H9 (cell line): Measurements from ENCODE around the gene MRPS5. TPM values are rescaled to one million over a fixed set of nuclear protein-coding genes. Genes with fewer than 3 reads are reported as not detected.

Source experiments
- DNase-seq: peaks from one replicate; pipeline ENCODE4 v3.0.0-alpha.2; 2017
- H2AFZ ChIP-seq: one replicate; pipeline ENCODE4 v1.6.1; 2013; ENCODE audit warnings: mild to moderate bottlenecking, low read length, control low read depth, moderate library complexity
- H2AK5ac ChIP-seq: 2 replicates; pipeline ENCODE4 v1.6.1; 2013; ENCODE audit warnings: low read length, control low read depth, mixed read lengths; ENCODE audit not compliant: insufficient read length
- H2BK120ac ChIP-seq: one replicate; pipeline ENCODE4 v1.6.1; 2013; ENCODE audit warnings: low read depth, mild to moderate bottlenecking, low read length, control low read depth, inconsistent platforms; ENCODE audit not compliant: poor library complexity, severe bottlenecking
- H2BK12ac ChIP-seq: 2 replicates; pipeline ENCODE4 v1.6.1; 2013; ENCODE audit warnings: low read length, control low read depth, mixed read lengths, low read depth; ENCODE audit not compliant: insufficient read length
- H2BK15ac ChIP-seq: 2 replicates; pipeline ENCODE4 v1.6.1; 2013; ENCODE audit warnings: low read depth, low read length, control low read depth
- H2BK20ac ChIP-seq: one replicate; pipeline ENCODE4 v1.6.1; 2013; ENCODE audit warnings: low read depth, mild to moderate bottlenecking, low read length, control low read depth, inconsistent platforms; ENCODE audit not compliant: poor library complexity, severe bottlenecking
- H2BK5ac ChIP-seq: 2 replicates; pipeline ENCODE4 v1.6.1; 2013; ENCODE audit warnings: low read length, control low read depth, mixed read lengths; ENCODE audit not compliant: insufficient read length
- H3K14ac ChIP-seq: 2 replicates; pipeline ENCODE4 v1.6.1; 2013; ENCODE audit warnings: low read length, control low read depth; ENCODE audit not compliant: insufficient read depth
- H3K18ac ChIP-seq: 2 replicates; pipeline ENCODE4 v1.6.1; 2013; ENCODE audit warnings: low read depth, mild to moderate bottlenecking, mixed read lengths, low read length, control low read depth; ENCODE audit not compliant: insufficient read length
- H3K23ac ChIP-seq: 2 replicates; pipeline ENCODE4 v1.6.1; 2013; ENCODE audit warnings: low read length, control low read depth, mixed read lengths, low read depth; ENCODE audit not compliant: insufficient read length
- H3K23me2 ChIP-seq: 2 replicates; pipeline ENCODE4 v1.6.1; 2013; ENCODE audit warnings: low read depth, mild to moderate bottlenecking, mixed read lengths, low read length, control low read depth; ENCODE audit not compliant: insufficient read length, poor library complexity, severe bottlenecking
- H3K27ac ChIP-seq: 2 replicates; pipeline ENCODE4 v1.5.1; 2013; ENCODE audit warnings: low read length, control low read depth, mixed read lengths, low read depth; ENCODE audit not compliant: insufficient read length
- H3K27me3 ChIP-seq: 2 replicates; pipeline ENCODE4 v1.6.1; 2013; ENCODE audit warnings: low read length, control low read depth, inconsistent platforms; ENCODE audit not compliant: insufficient read depth
- H3K4ac ChIP-seq: 2 replicates; pipeline ENCODE4 v1.6.1; 2013; ENCODE audit warnings: low read depth, mild to moderate bottlenecking, control low read depth, inconsistent platforms, low read length, moderate library complexity
- H3K4me1 ChIP-seq: 2 replicates; pipeline ENCODE4 v1.6.1; 2013; ENCODE audit warnings: low read length, control low read depth, inconsistent platforms; ENCODE audit not compliant: insufficient read depth
- H3K4me2 ChIP-seq: 2 replicates; pipeline ENCODE4 v1.6.1; 2013; ENCODE audit warnings: low read length, control low read depth, mixed read lengths; ENCODE audit not compliant: insufficient read length, insufficient read depth
- H3K56ac ChIP-seq: 2 replicates; pipeline ENCODE4 v1.6.1; 2013; ENCODE audit warnings: low read depth, mild to moderate bottlenecking, mixed read lengths, low read length, control low read depth; ENCODE audit not compliant: insufficient read length
- H3K79me1 ChIP-seq: 2 replicates; pipeline ENCODE4 v1.6.1; 2013; ENCODE audit warnings: low read depth, mild to moderate bottlenecking, moderate library complexity, low read length, control low read depth, inconsistent platforms; ENCODE audit not compliant: insufficient read depth, poor library complexity, severe bottlenecking
- H3K79me2 ChIP-seq: 2 replicates; pipeline ENCODE4 v1.6.1; 2013; ENCODE audit warnings: low read length, control low read depth, inconsistent platforms; ENCODE audit not compliant: insufficient read depth
- H3K9ac ChIP-seq: 2 replicates; pipeline ENCODE4 v1.6.1; 2013; ENCODE audit warnings: low read length, control low read depth, mixed read lengths; ENCODE audit not compliant: insufficient read length; ENCODE audit errors: extremely low read depth
- H3K9me3 ChIP-seq: one replicate; pipeline ENCODE4 v1.6.1; 2013; ENCODE audit warnings: low read depth, low read length, inconsistent platforms; ENCODE audit not compliant: control insufficient read depth
- H3T11ph ChIP-seq: one replicate; pipeline ENCODE4 v1.6.1; 2013; ENCODE audit warnings: mild to moderate bottlenecking, low read length, control low read depth, inconsistent platforms
- H4K20me1 ChIP-seq: one replicate; pipeline ENCODE4 v1.6.1; 2013; ENCODE audit not compliant: control insufficient read depth, insufficient read length, insufficient read depth
- H4K5ac ChIP-seq: 2 replicates; pipeline ENCODE4 v1.6.1; 2013; ENCODE audit warnings: low read depth, mild to moderate bottlenecking, mixed read lengths, low read length, control low read depth; ENCODE audit not compliant: insufficient read length
- H4K8ac ChIP-seq: replicated peaks from 2 replicates; pipeline ENCODE4 v1.6.1; 2013; ENCODE audit warnings: low read length, control low read depth, mixed read lengths, low read depth; ENCODE audit not compliant: insufficient read length
- H4K91ac ChIP-seq: 2 replicates; pipeline ENCODE4 v1.6.1; 2013; ENCODE audit warnings: low read depth, mild to moderate bottlenecking, moderate library complexity, mixed read lengths, low read length, control low read depth; ENCODE audit not compliant: insufficient read length
- H3K27ac Mint-ChIP-seq, 3 experiments: 2 replicates in 2 of 3; 3 replicates in 1 of 3; pipeline ENCODE4 v1.8.0; 2020 to 2021; ENCODE audit warnings: mixed read lengths in 3 of 3, mild to moderate bottlenecking in 1 of 3, moderate library complexity in 1 of 3
- H3K27me3 Mint-ChIP-seq: 2 replicates; pipeline ENCODE4 v1.8.0; 2021; ENCODE audit warnings: low read depth, mild to moderate bottlenecking, moderate library complexity, mixed read lengths
- H3K36me3 Mint-ChIP-seq, 3 experiments: 2 replicates in 2 of 3; 3 replicates in 1 of 3; pipeline ENCODE4 v1.8.0; 2020 to 2021; ENCODE audit warnings: low read depth in 3 of 3, mixed read lengths in 3 of 3; ENCODE audit not compliant: insufficient read depth in 1 of 3
- H3K4me1 Mint-ChIP-seq, 2 experiments: 2 replicates each; pipeline ENCODE4 v1.8.0; 2020; ENCODE audit warnings: mixed read lengths in 2 of 2
- H3K4me3 Mint-ChIP-seq, 2 experiments: 2 replicates in 1 of 2; 3 replicates in 1 of 2; pipeline ENCODE4 v1.8.0; 2020 to 2021; ENCODE audit warnings: mild to moderate bottlenecking in 2 of 2, mixed read lengths in 2 of 2, moderate library complexity in 1 of 2
- H3K9me3 Mint-ChIP-seq, 2 experiments: 2 replicates in 1 of 2; 3 replicates in 1 of 2; pipeline ENCODE4 v1.8.0; 2020; ENCODE audit warnings: mild to moderate bottlenecking in 2 of 2, mixed read lengths in 2 of 2, moderate library complexity in 1 of 2
- WGBS: extraction: QIAGEN DNeasy Blood & Tissue Kit; methylation state at CpG from one replicate; pipeline ENCODE4 v1.1.7; 2013; ENCODE audit warnings: missing lambda C conversion rate, low lambda C conversion rate, mixed read lengths; ENCODE audit not compliant: insufficient read length; ENCODE audit errors: extremely low coverage; 5-methylcytosine and 5-hydroxymethylcytosine counted together
- total RNA-seq: library from RNA; stranded (reverse); gene quantifications from 2 replicates; pipeline ENCODE4 v1.2.1, GENCODE V29; 2021
- TF ChIP-seq, protein P1 (sequence below): fragments of 200-600 bp; sonication (generic); conservative IDR thresholded peaks from 3 replicates; pipeline ENCODE4 v1.8.0; 2021; ENCODE audit warnings: antibody characterized with exemption, mild to moderate bottlenecking

Gene MRPS5
- total RNA-seq, 1 experiment from 2014 or later = 50.9 TPM

DNA sequence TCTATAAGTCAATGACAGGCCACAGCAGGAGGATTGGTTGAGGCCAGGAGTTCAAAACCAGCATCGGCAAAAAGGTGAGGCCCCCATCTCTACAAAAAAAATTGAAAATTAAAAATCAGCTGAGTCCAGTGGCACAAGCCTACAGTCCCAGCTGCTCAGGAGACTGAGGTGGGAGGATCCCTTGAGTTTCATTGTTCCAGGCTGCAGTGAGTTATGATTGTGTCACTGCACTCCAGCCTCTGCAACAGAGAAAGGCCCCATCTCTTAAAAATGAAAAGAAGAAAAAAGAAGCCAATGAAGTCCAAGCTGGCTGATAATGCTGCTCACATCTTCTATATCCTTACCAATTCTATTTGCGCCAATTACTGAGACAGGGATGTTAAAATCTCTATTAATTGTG is 39.1 kb downstream of the MRPS5 start:
- H4K20me1 ChIP-seq = no peaks in the 10 kb centered on the region
- no peak overlapping the region for H2AK5ac ChIP-seq
- no peak overlapping the region for H3K56ac ChIP-seq
- no peak overlapping the region for H3K27ac ChIP-seq
- H2AFZ ChIP-seq = no peak overlapping the region
- no peak overlapping the region for H2BK12ac ChIP-seq
- H3K18ac ChIP-seq = no peak overlapping the region
- peaks cover 6% of the 10 kb centered on the region; the same call in 1 of the 2 replicates for H3K4me1 ChIP-seq
- H2BK15ac ChIP-seq = no peak overlapping the region
- no peak overlapping the region for H3K14ac ChIP-seq
- H3K79me1 ChIP-seq = no peaks in the 10 kb centered on the region
- H3K36me3 Mint-ChIP-seq = peaks cover 20 to 29% (median 27%) of the 10 kb centered on the region in 3 experiments; a peak in 6 of 7 replicates
- no peak overlapping the region for H3K23ac ChIP-seq
- no peak overlapping the region for H3K4ac ChIP-seq
- H3K4me2 ChIP-seq = no peak overlapping the region
- H3K27me3 ChIP-seq = no peaks in the 10 kb centered on the region
- no peak overlapping the region for H3T11ph ChIP-seq
- no CpG with 5 or more reads among the region's 2 CpGs for WGBS
- H3K9ac ChIP-seq = no peak overlapping the region
- peaks cover 21 to 28% of the 10 kb centered on the region in 2 experiments for H3K4me1 Mint-ChIP-seq
- DNase-seq = no peak
- H4K5ac ChIP-seq = no peak overlapping the region
- H2BK5ac ChIP-seq = no peak overlapping the region
- no peak overlapping the region for H3K4me3 Mint-ChIP-seq
- no peak overlapping the region for H4K91ac ChIP-seq
- H2BK120ac ChIP-seq = no peak overlapping the region
- peaks cover 3 to 4% of the 10 kb centered on the region in 2 experiments; a peak in 3 of 5 replicates for H3K9me3 Mint-ChIP-seq
- H3K23me2 ChIP-seq = peaks cover under 1% of the 10 kb centered on the region
- H3K9me3 ChIP-seq = no peaks in the 10 kb centered on the region
- no peak overlapping the region for H2BK20ac ChIP-seq
- no peak overlapping the region for H3K27ac Mint-ChIP-seq
- peaks cover 10% of the 10 kb centered on the region for H3K27me3 Mint-ChIP-seq
- no peaks in the 10 kb centered on the region for H3K79me2 ChIP-seq
- TF ChIP-seq, protein P1, sequence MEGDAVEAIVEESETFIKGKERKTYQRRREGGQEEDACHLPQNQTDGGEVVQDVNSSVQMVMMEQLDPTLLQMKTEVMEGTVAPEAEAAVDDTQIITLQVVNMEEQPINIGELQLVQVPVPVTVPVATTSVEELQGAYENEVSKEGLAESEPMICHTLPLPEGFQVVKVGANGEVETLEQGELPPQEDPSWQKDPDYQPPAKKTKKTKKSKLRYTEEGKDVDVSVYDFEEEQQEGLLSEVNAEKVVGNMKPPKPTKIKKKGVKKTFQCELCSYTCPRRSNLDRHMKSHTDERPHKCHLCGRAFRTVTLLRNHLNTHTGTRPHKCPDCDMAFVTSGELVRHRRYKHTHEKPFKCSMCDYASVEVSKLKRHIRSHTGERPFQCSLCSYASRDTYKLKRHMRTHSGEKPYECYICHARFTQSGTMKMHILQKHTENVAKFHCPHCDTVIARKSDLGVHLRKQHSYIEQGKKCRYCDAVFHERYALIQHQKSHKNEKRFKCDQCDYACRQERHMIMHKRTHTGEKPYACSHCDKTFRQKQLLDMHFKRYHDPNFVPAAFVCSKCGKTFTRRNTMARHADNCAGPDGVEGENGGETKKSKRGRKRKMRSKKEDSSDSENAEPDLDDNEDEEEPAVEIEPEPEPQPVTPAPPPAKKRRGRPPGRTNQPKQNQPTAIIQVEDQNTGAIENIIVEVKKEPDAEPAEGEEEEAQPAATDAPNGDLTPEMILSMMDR = no peak
- H4K8ac ChIP-seq = no peak overlapping the region
